OCI-M2 (cell line): ENCODE results near the gene BACH2.

Experiments used
- DNase-seq: peaks from one replicate; lab custom pipeline; 2025; ENCODE audit not compliant: unreplicated experiment; lab: John Stamatoyannopoulos, UW

The BACH2 gene

DNA sequence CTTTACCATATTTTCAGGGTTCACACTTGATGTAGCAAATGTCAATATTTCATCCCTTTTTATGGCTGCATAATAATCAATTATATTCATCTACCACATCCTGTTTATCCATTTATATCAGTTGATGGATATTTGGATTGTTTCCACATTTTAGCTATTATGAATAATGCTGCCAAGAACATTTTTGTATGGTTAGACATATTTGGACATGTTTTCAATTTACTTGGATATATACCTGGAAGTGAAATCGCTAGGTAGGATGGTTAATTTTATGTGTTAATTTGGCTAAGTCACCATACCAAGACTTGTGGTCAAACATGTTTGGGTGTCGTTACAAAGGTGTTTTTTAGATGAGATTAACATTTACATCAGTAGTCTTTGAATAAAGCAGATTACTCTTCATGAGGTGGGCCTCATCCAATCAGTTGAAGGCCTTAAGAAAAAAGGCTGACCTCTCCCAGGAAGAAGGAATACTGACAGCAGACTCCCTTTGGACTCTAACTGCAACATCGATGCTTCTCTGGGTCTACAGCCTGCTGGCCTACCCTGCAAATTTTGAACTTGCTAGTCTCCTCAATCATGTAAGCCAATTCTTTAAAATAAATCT, 196.5 kb downstream of the BACH2 start:
- DNase-seq = no peak

DNA sequence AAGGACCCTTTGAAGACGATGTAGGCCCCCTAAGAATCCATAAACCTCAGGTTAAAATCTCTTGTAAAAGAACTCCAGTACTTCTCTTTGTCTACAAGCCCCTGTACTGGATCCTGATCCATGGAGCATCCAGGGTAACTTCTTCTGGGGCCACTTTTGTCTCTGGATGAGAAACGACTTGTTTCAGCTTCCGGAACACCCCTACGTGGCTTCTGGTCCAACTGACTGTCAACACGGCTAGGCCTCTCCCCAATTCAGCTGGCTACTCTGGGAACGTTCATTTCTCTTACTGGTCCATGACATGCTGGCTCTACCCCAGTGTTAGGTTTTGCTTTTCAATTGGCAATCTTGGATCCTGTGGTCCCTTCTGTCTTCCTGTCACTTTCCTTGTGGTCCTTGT, 198.0 kb downstream of the BACH2 start:
- no peak for DNase-seq

DNA sequence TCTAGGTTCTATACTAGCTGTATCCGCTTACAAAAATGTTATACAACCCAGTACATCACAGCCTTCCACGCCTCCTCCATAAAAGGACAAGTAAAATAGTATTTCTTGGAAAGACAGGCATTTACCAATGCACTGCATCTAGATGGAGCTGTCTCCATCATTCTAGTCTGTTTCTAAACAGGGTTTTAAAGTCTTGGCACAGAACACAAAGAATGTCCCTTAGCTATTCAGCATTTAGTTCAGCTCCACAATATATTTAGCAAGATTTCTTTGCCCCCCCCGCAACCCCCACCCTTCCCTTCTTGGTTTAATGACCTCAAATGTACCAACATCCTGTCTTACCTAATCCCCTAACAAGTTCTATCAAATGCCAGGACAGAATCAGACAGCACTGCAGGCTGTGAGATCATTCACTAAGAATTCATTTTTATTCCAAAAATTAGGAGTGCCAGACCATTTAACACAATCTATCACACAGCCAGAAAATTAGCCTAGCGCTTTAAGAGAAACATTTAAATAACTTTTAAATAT, 198.6 kb downstream of the BACH2 start:
- DNase-seq = no peak

DNA sequence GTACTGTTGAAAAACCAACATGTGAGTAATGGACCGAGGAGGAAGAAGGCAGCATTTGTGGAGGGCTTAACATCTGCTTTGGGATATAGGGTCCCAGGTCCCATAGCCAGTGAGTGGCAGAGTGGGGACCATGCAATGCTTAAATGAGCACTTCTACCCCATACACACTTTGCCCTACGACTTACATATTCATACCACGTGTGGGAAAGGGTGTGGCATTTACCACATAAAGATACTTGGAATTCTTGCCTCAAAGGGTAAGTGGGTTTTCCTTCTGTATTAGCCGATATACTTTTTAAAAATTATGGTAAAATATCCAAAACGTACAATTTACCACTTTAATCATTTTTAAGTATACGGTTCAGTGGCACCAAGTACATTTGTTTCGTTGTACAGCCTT, 199.3 kb downstream of the BACH2 start:
- no peak for DNase-seq

DNA sequence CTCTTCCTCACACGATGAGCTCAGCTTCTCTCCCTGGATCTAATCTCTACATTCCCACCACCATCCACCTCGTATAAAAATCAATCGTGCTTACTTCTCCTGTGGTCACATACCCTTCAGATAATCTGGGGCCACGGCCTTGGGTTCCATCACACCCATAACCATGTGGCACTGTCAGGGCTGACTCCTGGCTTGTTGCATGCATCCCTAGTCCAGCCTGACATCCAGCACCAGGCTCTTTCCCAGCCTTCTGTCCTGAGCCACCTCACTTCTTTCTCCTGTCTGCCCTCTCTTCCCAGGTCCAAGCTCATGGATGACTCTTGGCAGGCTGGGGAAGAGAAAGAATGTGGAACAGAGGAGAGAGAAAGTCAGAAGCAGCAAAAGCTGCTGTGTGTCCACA, 199.8 kb downstream of the BACH2 start:
- no peak for DNase-seq

DNA sequence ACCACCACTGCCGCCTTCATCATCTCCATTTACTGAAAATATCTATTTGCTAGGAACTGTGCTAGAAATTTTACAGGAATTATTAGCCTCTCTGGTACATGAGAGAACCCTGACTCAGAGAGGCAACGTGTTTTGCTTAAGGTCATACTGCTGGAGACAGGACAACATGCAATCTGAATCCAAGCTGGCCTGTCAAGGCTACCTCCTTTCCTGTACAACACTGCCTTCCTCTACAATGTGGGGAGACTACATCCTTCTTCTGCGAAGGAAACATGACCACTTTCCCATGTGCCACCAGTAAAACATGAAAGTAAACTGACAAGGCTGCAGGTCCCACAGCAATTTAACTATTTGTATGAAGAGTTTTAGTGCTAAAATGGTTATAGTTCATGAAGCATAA, 200.9 kb downstream of the BACH2 start:
- DNase-seq = no peak

DNA sequence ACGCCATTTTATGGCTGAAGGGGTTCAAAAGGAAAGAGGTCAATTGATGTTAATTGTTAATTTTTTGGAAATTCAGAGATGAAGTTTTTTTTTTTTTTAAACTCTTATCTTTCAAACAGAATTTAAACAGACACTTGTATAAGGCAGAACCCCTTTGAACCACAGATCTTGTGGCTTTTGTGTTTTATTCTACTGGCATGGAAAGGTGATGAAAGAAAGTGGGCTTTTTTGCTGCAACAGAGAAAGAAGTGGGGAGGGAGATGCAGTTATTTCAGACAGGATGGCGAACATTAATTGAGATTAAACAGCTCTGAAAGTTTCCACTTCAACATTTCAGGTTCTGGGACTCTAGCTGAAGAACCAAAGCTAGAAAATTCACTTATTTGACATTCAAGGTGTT, 201.5 kb downstream of the BACH2 start:
- DNase-seq = no peak

DNA sequence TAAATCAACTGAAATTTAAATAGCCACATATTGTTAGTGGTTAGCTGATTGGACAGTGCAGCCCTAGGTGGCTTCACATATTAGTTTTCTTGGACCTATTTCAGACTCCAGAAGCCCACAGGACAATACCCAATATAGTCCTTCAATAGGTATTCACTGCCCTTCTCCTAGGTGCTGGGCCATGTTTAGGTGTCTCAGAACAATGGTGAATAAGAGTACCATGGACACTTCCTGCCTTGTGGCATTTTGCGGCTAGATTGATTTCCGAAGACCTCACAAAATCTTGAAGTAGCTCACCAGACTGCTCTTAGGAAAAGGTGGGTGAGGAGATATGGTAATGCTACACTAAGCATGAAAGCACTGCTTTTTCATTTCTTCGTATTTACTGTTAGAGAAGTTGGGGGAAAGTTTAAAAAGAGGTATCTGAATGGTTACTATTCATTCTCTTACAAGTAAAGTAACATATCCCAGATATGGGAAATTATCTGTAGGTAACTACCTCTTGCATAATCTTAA, 203.0 kb downstream of the BACH2 start:
- no peak for DNase-seq

DNA sequence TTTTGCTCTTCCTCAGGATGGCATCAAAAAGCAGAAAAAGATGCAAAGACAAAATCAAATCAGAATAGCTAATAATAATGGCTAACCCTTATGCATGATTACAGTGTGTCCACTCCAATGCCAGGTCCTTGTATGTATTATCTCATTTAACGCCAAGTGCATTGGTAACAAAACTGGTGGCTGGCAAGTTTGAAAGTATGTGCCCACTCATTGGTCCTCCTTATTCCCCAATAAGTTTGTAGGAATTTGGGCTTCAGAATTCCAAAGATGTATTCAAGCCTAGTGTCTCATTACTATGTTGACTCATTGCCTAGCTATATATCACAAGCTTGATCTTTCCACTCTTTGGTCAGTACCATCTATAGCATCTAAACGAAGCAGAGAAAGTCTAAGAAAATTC, 205.8 kb downstream of the BACH2 start:
- DNase-seq = no peak

DNA sequence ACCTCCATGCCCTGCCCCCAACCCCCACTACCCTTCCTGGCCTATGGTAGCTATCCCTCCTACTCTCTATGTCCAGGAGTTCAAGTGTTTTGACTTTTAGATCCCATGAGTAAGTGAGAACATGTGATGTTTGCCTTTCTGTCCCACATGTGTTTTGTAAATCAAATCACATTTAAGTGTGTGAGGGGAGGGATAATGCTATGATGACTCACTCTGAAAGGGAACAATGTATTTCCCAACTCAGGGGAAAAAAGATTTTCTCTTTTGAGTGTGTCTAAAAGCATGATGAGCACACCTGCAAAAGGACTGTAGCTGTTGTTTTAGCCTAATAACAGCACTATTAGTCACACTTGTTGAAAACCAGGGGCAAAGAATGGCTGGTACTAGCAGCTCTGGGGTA, 208.6 kb downstream of the BACH2 start:
- no peak for DNase-seq

DNA sequence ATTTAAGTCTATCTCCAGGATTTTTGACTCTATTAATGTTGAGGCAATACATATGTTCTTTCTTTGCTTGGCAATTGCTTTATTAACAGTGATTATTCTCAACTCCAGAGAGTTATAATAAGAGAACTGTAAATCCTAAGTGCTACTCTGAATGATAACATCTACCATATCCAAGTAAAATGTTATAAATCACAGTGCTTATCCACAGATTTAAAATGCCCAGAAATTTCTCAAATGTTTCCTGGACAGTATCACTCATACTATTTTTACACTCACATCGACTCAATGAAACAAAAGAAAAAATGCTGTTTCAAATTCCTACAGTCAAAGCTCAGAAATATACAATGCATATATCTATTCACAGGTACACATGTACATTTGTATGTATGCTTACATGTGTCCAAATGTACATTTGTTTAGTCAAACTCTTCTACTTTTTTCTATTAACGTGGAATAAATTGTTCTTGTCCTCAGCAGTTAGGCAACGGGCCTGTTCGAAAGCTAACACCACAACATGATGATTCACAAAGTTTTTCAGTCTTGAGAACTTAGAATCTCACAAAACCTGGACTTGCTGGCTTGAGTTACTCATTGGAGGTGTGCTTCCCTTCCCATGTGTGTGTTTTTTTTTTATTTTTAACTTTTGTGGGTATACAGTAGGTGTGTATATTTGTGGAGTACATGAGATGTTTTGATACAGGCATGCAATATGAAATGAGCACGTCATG, 209.4 kb downstream of the BACH2 start:
- no peak for DNase-seq

DNA sequence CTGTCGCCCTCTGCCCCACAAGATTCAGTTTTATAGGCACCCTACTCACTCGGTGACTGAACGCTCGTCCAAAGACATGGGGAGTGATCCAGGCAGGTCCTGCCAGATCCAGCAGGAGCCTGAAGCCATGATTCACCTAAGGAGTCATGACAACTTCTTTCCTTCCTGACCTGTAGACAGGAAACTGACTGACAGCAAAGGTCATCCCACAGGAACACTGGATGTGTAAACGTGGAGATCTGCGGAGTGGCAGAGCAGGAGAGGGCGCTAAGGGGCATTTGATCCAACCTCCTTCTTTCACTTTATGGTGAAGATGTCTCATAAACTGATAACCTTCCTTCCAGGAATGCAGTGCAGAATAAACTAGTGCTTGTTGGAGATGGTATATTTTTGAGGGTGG, 210.1 kb downstream of the BACH2 start:
- DNase-seq = no peak

DNA sequence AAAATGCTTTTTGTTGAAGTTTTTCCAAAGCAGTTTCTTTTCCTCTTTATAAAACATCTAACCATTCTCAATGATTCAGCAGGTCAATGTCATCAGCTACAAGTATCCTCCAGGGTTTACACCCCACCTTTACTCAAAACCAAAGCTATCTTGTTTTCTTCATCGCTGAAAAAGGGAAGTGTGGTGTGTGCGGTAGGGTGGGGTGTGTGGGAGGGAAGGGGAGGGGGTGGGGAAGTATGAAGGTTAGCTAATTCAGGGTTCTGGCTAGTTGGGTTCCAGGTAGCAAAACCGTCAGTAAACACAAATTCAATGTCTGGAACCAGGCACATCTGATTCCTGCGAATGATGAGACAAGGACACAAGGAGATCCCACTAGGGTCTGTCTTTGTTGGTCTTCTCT, 212.8 kb downstream of the BACH2 start:
- no peak for DNase-seq

DNA sequence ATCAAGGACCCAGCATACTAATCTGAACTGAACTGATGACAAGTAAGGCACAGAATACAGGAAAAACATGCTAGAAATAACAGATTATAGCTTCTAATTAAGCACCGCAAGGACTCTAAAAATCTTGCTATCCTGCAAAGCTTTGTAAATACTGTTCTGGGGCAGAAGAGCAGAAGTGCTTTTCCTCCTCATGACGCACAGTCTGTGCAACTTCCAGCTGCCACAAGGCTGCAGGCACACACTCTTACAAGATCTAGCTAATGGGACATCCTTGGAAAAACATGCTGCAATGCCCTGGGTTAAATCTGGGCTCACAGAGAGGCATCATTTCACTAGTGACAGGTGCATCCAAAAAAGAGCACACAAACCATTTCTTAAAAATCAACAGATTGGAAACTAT, 213.8 kb downstream of the BACH2 start:
- no peak for DNase-seq

DNA sequence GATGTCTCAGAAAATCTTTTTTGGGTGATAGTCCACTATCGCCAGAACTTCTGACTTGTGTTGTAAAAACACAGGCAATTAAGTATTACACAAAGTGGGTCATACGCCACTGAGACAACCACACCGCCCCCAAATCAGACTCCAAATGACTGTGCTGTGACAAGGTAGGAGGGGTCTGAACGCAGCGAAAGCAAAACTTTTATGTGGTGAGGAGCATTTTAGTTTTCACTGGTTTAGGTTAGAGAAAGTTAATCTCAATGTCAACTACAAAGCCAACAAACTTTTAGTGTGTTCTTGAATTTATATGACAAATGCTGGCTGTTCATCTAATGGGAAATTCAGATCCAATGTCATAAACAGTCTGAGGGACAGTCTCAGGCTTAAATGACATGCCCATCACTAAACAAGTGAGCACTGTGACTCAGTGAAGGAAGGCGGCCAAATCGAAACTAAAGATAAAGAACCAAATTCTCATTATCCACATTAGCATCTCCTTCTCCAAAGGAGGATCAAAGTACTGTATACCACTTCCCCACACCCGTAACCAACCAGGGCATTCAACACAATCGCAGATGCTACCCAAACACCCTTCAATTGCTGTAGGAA, 215.7 kb downstream of the BACH2 start:
- DNase-seq = no peak

DNA sequence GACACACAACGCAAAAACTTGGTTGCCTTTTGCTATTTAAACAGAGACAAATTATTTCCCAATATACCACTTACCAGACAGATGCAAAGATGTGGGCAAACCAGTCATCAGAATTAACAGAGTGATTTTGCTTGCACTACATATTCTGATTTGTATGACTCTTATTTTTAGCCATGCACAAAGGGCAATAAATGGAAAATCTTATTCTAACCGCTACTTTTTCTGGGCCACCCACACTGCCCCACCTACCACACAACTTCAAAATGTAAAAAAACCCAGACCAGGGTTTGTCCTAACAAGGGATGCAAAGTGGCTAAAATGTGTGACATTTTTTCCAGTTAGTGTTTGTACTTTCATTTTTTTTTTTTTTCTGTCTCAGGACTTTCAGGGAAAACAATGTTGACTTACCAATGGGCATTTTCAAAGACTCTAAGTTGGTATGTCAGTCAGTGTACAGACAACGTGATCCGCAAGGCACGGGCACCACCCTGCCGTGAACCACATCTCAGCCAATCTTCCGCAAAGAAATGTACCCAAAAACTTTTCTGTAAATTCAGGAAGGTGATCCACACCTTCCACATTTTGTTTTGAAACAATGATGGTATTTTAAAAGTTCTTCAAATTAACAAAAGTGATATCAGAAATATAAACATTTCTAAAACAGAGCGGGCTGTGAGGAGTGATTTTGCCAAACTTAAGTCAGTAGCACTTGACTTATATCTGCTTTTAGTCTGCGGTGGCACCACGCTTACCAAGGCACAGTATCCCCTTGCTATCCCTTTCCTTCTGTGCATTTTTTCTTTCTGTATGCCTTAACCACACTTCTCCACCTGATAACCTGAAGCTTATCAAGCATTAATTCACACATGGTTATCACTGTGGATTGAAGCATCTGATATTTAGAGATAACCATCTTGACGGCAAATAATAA, 216.8 kb downstream of the BACH2 start:
- DNase-seq = no peak

DNA sequence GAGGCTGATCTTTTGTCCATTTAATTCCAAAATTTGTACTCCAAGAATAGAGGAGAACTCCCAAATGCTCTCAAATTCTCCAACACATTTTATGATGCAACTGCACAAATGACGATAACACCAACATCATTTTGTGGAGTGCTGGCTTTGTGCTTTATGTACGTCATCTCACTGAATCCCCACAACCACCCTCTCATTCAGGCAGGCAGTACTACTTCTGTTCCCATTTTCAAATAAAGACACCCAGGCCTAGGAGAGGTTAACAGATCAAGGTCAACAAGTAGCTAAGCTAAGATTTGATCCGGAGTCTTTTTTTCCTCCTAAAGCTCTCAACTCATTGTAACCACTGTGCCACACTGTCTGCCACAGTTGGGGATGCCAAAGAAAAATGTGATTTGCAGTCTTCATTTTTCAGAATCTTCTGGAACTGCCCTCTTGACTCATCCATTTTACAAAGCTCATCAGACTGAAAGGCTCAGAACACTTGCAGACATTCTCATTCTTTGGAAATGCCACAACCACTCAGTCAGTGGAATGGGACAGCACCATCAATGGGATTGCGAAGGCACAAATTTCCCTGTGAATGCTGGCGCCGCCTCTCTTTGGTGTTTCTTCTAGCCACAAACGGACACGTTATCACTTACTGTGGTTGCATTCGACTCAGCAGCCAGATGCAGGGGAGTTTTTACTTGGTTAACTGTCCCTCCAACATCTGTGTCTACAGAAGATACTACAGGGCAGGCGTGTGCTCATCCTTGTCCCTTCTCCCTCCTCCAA, 217.9 kb downstream of the BACH2 start:
- no peak for DNase-seq

DNA sequence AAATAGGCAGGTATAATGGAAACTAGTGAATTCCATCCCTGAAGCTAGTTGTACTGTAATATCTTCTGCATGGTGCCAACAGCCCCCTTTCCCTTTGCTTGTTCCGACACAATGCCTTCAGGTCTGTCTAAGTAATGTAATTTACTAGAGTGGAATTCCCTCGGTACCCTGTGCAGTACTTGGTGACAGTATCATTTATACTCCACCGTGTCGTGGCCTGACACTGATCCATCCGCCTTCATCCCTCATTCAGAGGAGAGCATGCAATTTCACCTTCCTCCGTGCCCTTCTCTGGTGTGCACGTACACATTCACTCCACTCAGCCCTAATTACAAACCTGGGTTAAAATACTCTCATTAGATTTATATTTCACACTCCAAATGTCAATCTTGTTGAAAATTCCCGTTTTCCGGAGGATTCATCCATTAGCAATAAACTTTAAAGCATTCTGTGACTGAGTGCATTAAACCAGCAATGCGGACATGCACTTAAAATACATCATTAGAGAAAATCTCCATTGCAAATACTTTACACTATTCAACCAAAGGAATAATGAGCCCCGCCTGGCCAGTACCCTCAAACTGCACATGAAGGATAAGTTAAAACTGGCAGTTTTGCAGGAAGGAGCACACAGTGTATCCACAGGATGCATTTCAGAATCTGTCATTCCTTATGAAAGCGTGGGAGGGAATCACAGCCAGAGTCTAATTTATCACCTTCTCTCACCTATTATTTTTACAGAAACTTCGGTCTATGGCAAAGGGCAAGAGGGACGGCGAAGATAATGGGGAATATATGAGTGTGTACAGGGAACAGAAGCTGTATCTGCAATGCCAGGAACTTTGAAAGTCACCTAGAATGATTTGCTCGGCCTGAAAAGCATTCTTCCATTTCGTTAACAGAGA, 219.9 kb downstream of the BACH2 start:
- DNase-seq = no peak

DNA sequence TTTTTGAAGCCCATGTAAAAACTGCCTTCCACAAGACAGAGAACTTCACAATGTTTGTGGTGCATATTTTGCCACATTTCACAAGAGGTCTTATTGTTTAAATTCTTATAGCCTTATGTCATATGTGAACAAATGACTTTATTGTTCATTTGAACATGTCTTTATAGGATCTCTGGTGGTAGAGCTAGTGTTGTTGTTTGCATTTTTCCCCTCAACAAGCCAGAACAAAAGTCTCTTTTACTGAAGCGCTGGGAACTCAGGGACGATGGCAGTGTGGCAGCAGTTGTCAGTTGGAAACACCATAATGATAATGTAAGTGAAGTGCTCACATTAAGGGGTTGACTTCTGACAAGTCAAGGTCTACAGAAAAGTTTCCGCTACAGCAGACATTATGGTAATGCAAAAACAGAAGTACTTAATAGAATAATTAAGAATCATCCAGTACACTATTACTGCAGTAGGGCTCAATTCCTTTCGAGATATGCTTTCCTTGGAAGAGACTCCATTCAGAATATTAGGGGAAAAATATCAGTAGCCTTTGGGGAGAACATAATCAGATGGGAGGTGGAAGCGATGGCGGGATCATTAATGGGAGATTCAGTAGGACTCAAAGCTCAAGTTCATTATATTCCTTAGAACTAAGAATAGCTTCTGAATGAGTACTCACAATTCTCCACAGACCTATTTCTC, 222.3 kb downstream of the BACH2 start:
- DNase-seq = no peak
